WTC11 (cell line): ENCODE measurements around the gene CCDC83. TPM values are rescaled to one million over a fixed set of nuclear protein-coding genes. Genes with fewer than 3 reads are reported as not detected.

ENCODE experiments used
- ATAC-seq: fragments of 200-7000 bp; cut with Tn5 transposase; 2 replicates; pipeline ENCODE4 v1.10.0; 2021; ENCODE audit warnings: mild to moderate bottlenecking, moderate library complexity
- CTCF ChIA-PET: fragments of 300-600 bp; sonication (Branson Sonifier 250); formaldehyde crosslinking; loops from one replicate; lab custom pipeline; 2021; ENCODE audit warnings: antibody characterized with exemption; lab: Charles Lee
- POLR2A ChIA-PET: fragments of 350-600 bp; sonication (Branson Sonifier 250); formaldehyde crosslinking; loops from one replicate; lab custom pipeline; 2021; ENCODE audit warnings: antibody characterized with exemption; lab: Charles Lee
- DNase-seq: peaks from one replicate; pipeline ENCODE4 v3.0.0; 2021; ENCODE audit warnings: low spot score
- H3K27ac Mint-ChIP-seq: 2 replicates; pipeline ENCODE4 v1.8.0; 2021; ENCODE audit warnings: mixed read lengths
- H3K27me3 Mint-ChIP-seq: 2 replicates; pipeline ENCODE4 v1.8.0; 2021; ENCODE audit warnings: low read depth, mild to moderate bottlenecking, moderate library complexity, mixed read lengths
- H3K36me3 Mint-ChIP-seq: 2 replicates; pipeline ENCODE4 v1.8.0; 2021; ENCODE audit warnings: mixed read lengths
- H3K4me1 Mint-ChIP-seq: 2 replicates; pipeline ENCODE4 v1.8.0; 2022; ENCODE audit warnings: mixed read lengths
- H3K4me3 Mint-ChIP-seq: 2 replicates; pipeline ENCODE4 v1.8.0; 2021; ENCODE audit warnings: mild to moderate bottlenecking, moderate library complexity, mixed read lengths
- H3K9me3 Mint-ChIP-seq: 2 replicates; pipeline ENCODE4 v1.8.0; 2021; ENCODE audit warnings: mixed read lengths
- ATF6 ChIP-seq: sonication (generic); formaldehyde crosslinking; IDR thresholded peaks from 2 replicates; pipeline ENCODE4 v1.8.1; 2023; ENCODE audit warnings: mild to moderate bottlenecking, missing genetic modification reagents
- CBFB ChIP-seq: sonication (generic); formaldehyde crosslinking; IDR thresholded peaks from 2 replicates; pipeline ENCODE4 v1.8.1; 2022; ENCODE audit warnings: mild to moderate bottlenecking, low read depth, missing genetic modification reagents
- E2F1 ChIP-seq: sonication (generic); formaldehyde crosslinking; IDR thresholded peaks from 2 replicates; pipeline ENCODE4 v1.8.0; 2022; ENCODE audit warnings: mild to moderate bottlenecking, missing genetic modification reagents
- ELF4 ChIP-seq: sonication (generic); formaldehyde crosslinking; IDR thresholded peaks from 2 replicates; pipeline ENCODE4 v1.8.1; 2022; ENCODE audit warnings: low read depth, mild to moderate bottlenecking, moderate library complexity, missing genetic modification reagents
- ERG ChIP-seq: fragments of 250-450 bp; sonication (Bioruptor Pico); IDR thresholded peaks from 2 replicates; pipeline ENCODE4 v1.8.0; 2021; ENCODE audit warnings: mild to moderate bottlenecking
- ESRRA ChIP-seq: sonication (generic); formaldehyde crosslinking; IDR thresholded peaks from 2 replicates; pipeline ENCODE4 v1.8.1; 2022; ENCODE audit warnings: mild to moderate bottlenecking, missing genetic modification reagents, borderline replicate concordance
- FOXJ3 ChIP-seq: sonication (generic); formaldehyde crosslinking; IDR thresholded peaks from 2 replicates; pipeline ENCODE4 v1.9.0; 2021; ENCODE audit warnings: missing genetic modification reagents, mild to moderate bottlenecking, borderline replicate concordance
- FOXP4 ChIP-seq: sonication (generic); formaldehyde crosslinking; IDR thresholded peaks from 2 replicates; pipeline ENCODE4 v1.8.0; 2022; ENCODE audit warnings: mild to moderate bottlenecking, missing genetic modification reagents
- GRHL2 ChIP-seq: fragments of 250-450 bp; sonication (Bioruptor Pico); IDR thresholded peaks from 2 replicates; pipeline ENCODE4 v1.8.0; 2022; ENCODE audit warnings: mild to moderate bottlenecking, moderate library complexity; ENCODE audit not compliant: insufficient replicate concordance, severe bottlenecking
- IRF2 ChIP-seq: sonication (generic); formaldehyde crosslinking; IDR thresholded peaks from 2 replicates; pipeline ENCODE4 v1.8.0; 2022; ENCODE audit warnings: low read depth, missing genetic modification reagents, borderline replicate concordance
- MAX ChIP-seq: sonication (generic); formaldehyde crosslinking; IDR thresholded peaks from 2 replicates; pipeline ENCODE4 v1.8.0; 2022; ENCODE audit warnings: mild to moderate bottlenecking, missing genetic modification reagents
- NFE2L1 ChIP-seq: sonication (generic); formaldehyde crosslinking; IDR thresholded peaks from 2 replicates; pipeline ENCODE4 v1.8.1; 2023; ENCODE audit warnings: missing genetic modification reagents
- SP1 ChIP-seq: sonication (generic); formaldehyde crosslinking; conservative IDR thresholded peaks from 2 replicates; pipeline ENCODE4 v1.8.1; 2022; ENCODE audit warnings: missing genetic modification reagents
- TP53 ChIP-seq: sonication (generic); formaldehyde crosslinking; IDR thresholded peaks from 2 replicates; pipeline ENCODE4 v1.8.1; 2023; ENCODE audit warnings: mild to moderate bottlenecking, missing genetic modification reagents
- USF2 ChIP-seq: sonication (generic); formaldehyde crosslinking; IDR thresholded peaks from 2 replicates; pipeline ENCODE4 v1.8.1; 2023; ENCODE audit warnings: mild to moderate bottlenecking, missing genetic modification reagents, moderate library complexity
- ZBTB21 ChIP-seq: sonication (generic); formaldehyde crosslinking; IDR thresholded peaks from 2 replicates; pipeline ENCODE4 v1.8.1; 2023; ENCODE audit warnings: mild to moderate bottlenecking, missing genetic modification reagents, borderline replicate concordance
- ZMAT4 ChIP-seq: fragments of 250-450 bp; sonication (Bioruptor Pico); IDR thresholded peaks from 2 replicates; pipeline ENCODE4 v1.9.0; 2021; ENCODE audit warnings: mild to moderate bottlenecking
- ZNF281 ChIP-seq: sonication (generic); formaldehyde crosslinking; IDR thresholded peaks from 2 replicates; pipeline ENCODE4 v1.8.0; 2023; ENCODE audit warnings: mild to moderate bottlenecking, missing genetic modification reagents
- ZNF425 ChIP-seq: fragments of 250-450 bp; sonication (Bioruptor Pico); conservative IDR thresholded peaks from 2 replicates; pipeline ENCODE4 v1.9.0; 2021; ENCODE audit warnings: mild to moderate bottlenecking
- ZSCAN18 ChIP-seq: fragments of 250-450 bp; sonication (Bioruptor Pico); IDR thresholded peaks from 2 replicates; pipeline ENCODE4 v2.1.2; 2022; ENCODE audit warnings: mild to moderate bottlenecking, moderate library complexity
- total RNA-seq: library from RNA; stranded (reverse); gene quantifications from 3 replicates; pipeline ENCODE4 v1.2.3, GENCODE V29; 2021

CCDC83 gene
- total RNA-seq, 1 experiment from 2014 or later, result not detected

GRCh38 chr11:85854557-85855340, 434 bp upstream of the CCDC83 start (continued):
- TF ChIP-seq ZNF281 (peak; percentile 54; the same call in 1 of the 2 replicates), ZBTB21 (CRISPR knock-in tag) (peak; percentile 81; the same call in 1 of the 2 replicates), E2F1 (CRISPR knock-in tag) (peak; percentile 68), NFE2L1 (CRISPR knock-in tag) (peak; percentile 56), SP1 (0 out of 2 replicates have a peak, but pooled peaks have one; percentile 41), ZSCAN18 (peak; percentile 59; the same call in 1 of the 2 replicates), ELF4 (CRISPR knock-in tag) (peak; percentile 82; the same call in 1 of the 2 replicates)
- TF ChIP-seq, all 79 proteins: peak for 30

- Mint-ChIP-seq H3K4me3 (no peak overlapping the region), H3K9me3 (peaks cover 10% of the 10 kb centered on the region), H3K27me3 (peaks cover 5% of the 10 kb centered on the region), H3K36me3 (peaks cover 15% of the 10 kb centered on the region), H3K27ac (no peak overlapping the region), H3K4me1 (peaks cover 11% of the 10 kb centered on the region)
- POLR2A ChIA-PET, result no interaction called here
- no peak for DNase-seq
- ATAC-seq, result no peak
- CTCF ChIA-PET, result no interaction called here
- TF ChIP-seq ESRRA (CRISPR knock-in tag) (no peak), ZMAT4 (CRISPR knock-in tag) (no peak), ERG (CRISPR knock-in tag) (no peak), FOXP4 (CRISPR knock-in tag) (no peak), CBFB (CRISPR knock-in tag) (no peak), GRHL2 (CRISPR knock-in tag) (no peak), FOXJ3 (no peak), IRF2 (no peak), TP53 (no peak), USF2 (CRISPR knock-in tag) (no peak), MAX (CRISPR knock-in tag) (no peak), ZNF425 (CRISPR knock-in tag) (no peak), ATF6 (CRISPR knock-in tag) (no peak)
Measured at GRCh38 chr11:85857098-85857497, 1.9 kb downstream of the CCDC83 start.
